H1 (cell line): ENCODE data around the gene SNX33. TPM values are rescaled to one million over a fixed set of nuclear protein-coding genes. Genes with fewer than 3 reads are reported as not detected.
"Not testable (repeated sequence)": the region's sequence is repeated elsewhere in the genome, so short reads cannot be mapped to it uniquely, and the experiment has no call there.

Experiments used
- CTCF ChIA-PET: fragments of 300-600 bp; sonication (Branson Sonifier 250); formaldehyde crosslinking; loops from one replicate; lab custom pipeline; 2021; ENCODE audit not compliant: partially characterized antibody; lab: Charles Lee
- POLR2A ChIA-PET: fragments of 300-600 bp; sonication (Branson Sonifier 250); formaldehyde crosslinking; loops from one replicate; lab custom pipeline; 2021; ENCODE audit warnings: inconsistent platforms; ENCODE audit not compliant: partially characterized antibody; lab: Charles Lee
- DNase-seq, 2 experiments: peaks; one replicate each; pipeline versions ENCODE4 v3.0.0 to v3.0.0-alpha.2; 2010 to 2022; ENCODE audit warnings: low spot score in 2 of 2, low read depth in 1 of 2, mixed read lengths in 1 of 2
- FAIRE-seq: peaks from 2 replicates; lab custom pipeline; 2011; peaks lifted over from hg19 to GRCh38; lab: Jason Lieb, UNC
- H2AFZ ChIP-seq: 2 replicates; pipeline ENCODE4 v1.8.1; 2012; ENCODE audit warnings: low read length, inconsistent platforms
- H2AK5ac ChIP-seq: 2 replicates; pipeline ENCODE4 v1.6.1; 2013; ENCODE audit warnings: low read depth, low read length
- H2BK120ac ChIP-seq: replicated peaks from 2 replicates; pipeline ENCODE3; 2013; ENCODE audit warnings: low read depth, low read length, inconsistent platforms
- H2BK12ac ChIP-seq: 2 replicates; pipeline ENCODE4 v1.6.1; 2013; ENCODE audit warnings: low read depth, low read length
- H2BK15ac ChIP-seq: 2 replicates; pipeline ENCODE4 v1.6.1; 2013; ENCODE audit warnings: low read length
- H2BK20ac ChIP-seq: 2 replicates; pipeline ENCODE4 v1.6.1; 2013; ENCODE audit warnings: low read length
- H2BK5ac ChIP-seq: 2 replicates; pipeline ENCODE4 v1.6.1; 2013; ENCODE audit warnings: low read depth, low read length
- H3K14ac ChIP-seq: 2 replicates; pipeline ENCODE4 v1.6.1; 2013; ENCODE audit warnings: inconsistent platforms; ENCODE audit not compliant: insufficient read length
- H3K18ac ChIP-seq: 2 replicates; pipeline ENCODE4 v1.6.1; 2013; ENCODE audit warnings: low read length; ENCODE audit errors: extremely low read depth
- H3K23ac ChIP-seq: 2 replicates; pipeline ENCODE4 v1.6.1; 2013; ENCODE audit warnings: inconsistent platforms; ENCODE audit not compliant: insufficient read length
- H3K23me2 ChIP-seq: 2 replicates; pipeline ENCODE4 v1.6.1; 2013; ENCODE audit warnings: low read depth, low read length
- H3K27ac ChIP-seq: 2 replicates; pipeline ENCODE4 v1.6.1; 2011; ENCODE audit warnings: low read depth, low read length, inconsistent platforms
- H3K27me3 ChIP-seq, 4 experiments: replicated peaks in 1 of 4; 1 replicate in 1 of 4; 2 replicates in 3 of 4; pipeline versions ENCODE4 v1.6.1 to v1.8.1; 2011 to 2013; ENCODE audit warnings: low read length in 3 of 4, mild to moderate bottlenecking in 3 of 4, inconsistent platforms in 2 of 4, mixed read lengths in 2 of 4, moderate library complexity in 1 of 4; ENCODE audit not compliant: control insufficient read depth in 3 of 4, insufficient read depth in 3 of 4; ENCODE audit errors: extremely low read depth in 1 of 4
- H3K36me3 ChIP-seq, 4 experiments: 2 replicates each; pipeline versions ENCODE4 v1.6.1 to v1.8.1; 2011 to 2013; ENCODE audit warnings: mild to moderate bottlenecking in 4 of 4, low read length in 3 of 4, moderate library complexity in 2 of 4, control low read depth in 1 of 4, inconsistent platforms in 1 of 4; ENCODE audit not compliant: insufficient read depth in 4 of 4, control insufficient read depth in 2 of 4
- H3K4ac ChIP-seq: replicated peaks from 2 replicates; pipeline ENCODE3; 2013; ENCODE audit warnings: low read length, low read depth, mixed read lengths, inconsistent platforms; ENCODE audit not compliant: insufficient read length
- H3K4me1 ChIP-seq, 4 experiments: replicated peaks in 1 of 4; 1 replicate in 1 of 4; 2 replicates in 3 of 4; pipeline versions ENCODE4 v1.6.1 to v1.8.1; 2011 to 2013; ENCODE audit warnings: low read length in 3 of 4, inconsistent platforms in 2 of 4, mixed read lengths in 1 of 4; ENCODE audit not compliant: insufficient read depth in 4 of 4, control insufficient read depth in 3 of 4
- H3K4me2 ChIP-seq, 2 experiments: 2 replicates each; pipeline versions ENCODE4 v1.6.1 to v1.8.1; 2011 to 2013; ENCODE audit warnings: low read depth in 2 of 2, low read length in 2 of 2, control low read depth in 1 of 2, inconsistent platforms in 1 of 2, mild to moderate bottlenecking in 1 of 2; ENCODE audit not compliant: insufficient read depth in 1 of 2
- H3K4me3 ChIP-seq, 4 experiments: fragments of 200-600, 300-600 bp in 1 of 4; sonication (generic), shearing (Covaris generic), sonication (Bioruptor Twin) in 1 of 4; 2 replicates each; pipeline versions ENCODE4 v1.5.1 to v1.8.1; 2011 to 2016; ENCODE audit warnings: low read length in 4 of 4, low read depth in 3 of 4, control low read depth in 2 of 4, inconsistent platforms in 2 of 4, mild to moderate bottlenecking in 2 of 4, mixed read lengths in 1 of 4, moderate library complexity in 1 of 4; ENCODE audit not compliant: insufficient read depth in 2 of 4; ENCODE audit errors: extremely low read depth in 1 of 4
- H3K56ac ChIP-seq: replicated peaks from 2 replicates; pipeline ENCODE3; 2013; ENCODE audit warnings: low read depth, mild to moderate bottlenecking, mixed read lengths, low read length, inconsistent platforms; ENCODE audit not compliant: insufficient read length
- H3K79me1 ChIP-seq: 2 replicates; pipeline ENCODE4 v1.6.1; 2013; ENCODE audit warnings: low read depth, low read length, control low read depth
- H3K79me2 ChIP-seq, 2 experiments: 2 replicates each; pipeline versions ENCODE4 v1.6.1 to v1.8.1; 2012 to 2013; ENCODE audit warnings: low read length in 2 of 2, mild to moderate bottlenecking in 2 of 2, inconsistent platforms in 1 of 2; ENCODE audit not compliant: insufficient read depth in 2 of 2, control insufficient read depth in 1 of 2
- H3K9ac ChIP-seq, 4 experiments: replicated peaks in 1 of 4; 1 replicate in 1 of 4; 2 replicates in 3 of 4; pipeline versions ENCODE4 v1.6.1 to v1.8.1; 2011 to 2013; ENCODE audit warnings: low read depth in 3 of 4, low read length in 3 of 4, control low read depth in 2 of 4, mild to moderate bottlenecking in 2 of 4, moderate library complexity in 2 of 4, inconsistent platforms in 1 of 4; ENCODE audit errors: extremely low read depth in 1 of 4
- H3K9me3 ChIP-seq, 2 experiments: 2 replicates each; pipeline versions ENCODE4 v1.6.1 to v1.8.1; 2012 to 2013; ENCODE audit warnings: mild to moderate bottlenecking in 2 of 2, moderate library complexity in 2 of 2, control low read depth in 1 of 2, inconsistent platforms in 1 of 2, low read depth in 1 of 2, low read length in 1 of 2, mixed read lengths in 1 of 2; ENCODE audit not compliant: insufficient read depth in 2 of 2
- H4K20me1 ChIP-seq, 2 experiments: replicated peaks in 1 of 2; 2 replicates each; pipeline versions ENCODE3 to v1.8.1; 2011 to 2013; ENCODE audit warnings: inconsistent platforms in 2 of 2, low read length in 2 of 2, mild to moderate bottlenecking in 1 of 2; ENCODE audit not compliant: insufficient read depth in 2 of 2, control insufficient read depth in 1 of 2
- H4K5ac ChIP-seq: 2 replicates; pipeline ENCODE4 v1.6.1; 2013; ENCODE audit warnings: low read length, low read depth, mixed read lengths, inconsistent platforms; ENCODE audit not compliant: insufficient read length
- H4K8ac ChIP-seq: 2 replicates; pipeline ENCODE4 v1.8.0; 2013; ENCODE audit warnings: mild to moderate bottlenecking, moderate library complexity, low read length, inconsistent platforms; ENCODE audit not compliant: insufficient read depth; ENCODE audit errors: extremely low read depth
- H4K91ac ChIP-seq: replicated peaks from 2 replicates; pipeline ENCODE3; 2013; ENCODE audit warnings: low read length, mixed read lengths, inconsistent platforms; ENCODE audit not compliant: insufficient read length
- WGBS, 2 experiments: shearing (Covaris generic) in 1 of 2; methylation state at CpG; one replicate each; pipeline versions ENCODE4 v1.1.6 to v1.1.7; 2013 to 2015; ENCODE audit warnings: low lambda C conversion rate in 2 of 2, mixed read lengths in 2 of 2, inconsistent platforms in 1 of 2, low coverage in 1 of 2, missing lambda C conversion rate in 1 of 2; ENCODE audit not compliant: insufficient replicate concordance in 2 of 2, insufficient coverage in 1 of 2, insufficient read length in 1 of 2; ENCODE audit errors: extremely low coverage in 1 of 2, missing lambda C conversion rate in 1 of 2; 5-methylcytosine and 5-hydroxymethylcytosine counted together
- polyA plus RNA-seq, 7 experiments: library from polyadenylated mRNA; depleted of rRNA in 3 of 7; stranded (reverse) in 5 of 7; unstranded in 2 of 7; fragments of >200 nt in 5 of 7; fragments of 200-250 nt in 2 of 7; gene quantifications; 1 replicate in 5 of 7; 2 replicates in 1 of 7; 4 replicates in 1 of 7; pipeline versions ENCODE4 v1.2.1 to v1.2.3, GENCODE V29; 2011 to 2013; ENCODE audit warnings: missing spikeins in 2 of 7, mixed read lengths in 2 of 7
- total RNA-seq: library from RNA; stranded (reverse); fragmentation: NEBNext Ultra II Directional; extraction: Animal tissue kit (Norgen Biotek cat#: 25700); gene quantifications from 2 replicates; pipeline ENCODE4 v1.2.1, GENCODE V29; 2021

Gene SNX33
- total and polyA plus RNA-seq, 2 of the 8 experiments (the other 6 are each of a cell fraction or from before 2014, with no cell fraction given) = 14.3 to 22.9 TPM

DNA sequence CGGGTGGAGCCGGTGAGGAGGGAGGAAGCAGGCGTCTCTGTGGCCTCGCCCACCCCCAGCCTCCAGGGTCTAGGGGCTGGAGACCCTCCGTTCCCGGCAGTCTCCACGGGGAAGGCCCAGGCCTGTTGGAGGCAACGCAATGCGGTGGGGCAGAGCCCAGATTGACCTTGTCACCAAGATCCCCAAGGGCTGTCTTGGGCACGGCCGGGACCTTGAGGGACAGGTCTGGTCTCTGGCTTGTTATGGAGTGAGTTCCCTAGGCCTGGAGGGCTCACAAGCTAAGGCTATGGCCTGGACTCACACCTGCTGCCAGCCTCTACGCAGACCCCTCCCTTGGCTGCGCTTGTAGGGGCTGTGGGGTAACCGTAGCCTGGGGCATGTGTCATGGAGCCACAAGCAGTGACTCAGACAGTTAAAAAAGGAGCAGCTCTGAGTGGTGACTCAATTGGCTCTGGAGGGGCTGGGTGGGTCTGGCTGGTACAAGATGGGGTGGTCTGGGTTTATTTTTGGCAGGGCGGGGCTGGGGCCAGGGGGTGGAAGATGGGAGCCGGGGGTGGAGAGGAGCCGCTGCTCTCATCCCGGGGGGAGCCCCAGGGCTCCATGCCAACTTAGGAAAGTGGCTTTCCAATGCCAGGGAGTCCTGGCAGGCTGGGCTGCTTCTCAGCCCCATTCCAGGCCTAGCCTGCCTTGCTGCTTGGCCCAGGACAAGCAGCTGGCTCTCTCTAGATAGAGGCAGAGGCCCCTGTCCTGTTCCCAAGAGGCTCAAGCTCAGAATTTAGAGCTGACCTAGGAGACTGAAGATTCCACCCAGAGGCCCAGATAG is 55.9 kb downstream of the SNX33 start:
- H3K9me3 ChIP-seq, H2BK15ac ChIP-seq, H3K27me3 ChIP-seq, H3K79me1 ChIP-seq, DNase-seq, H2BK120ac ChIP-seq, H4K8ac ChIP-seq, H2BK5ac ChIP-seq, H3K4ac ChIP-seq, H2AK5ac ChIP-seq, H3K23ac ChIP-seq, H3K79me2 ChIP-seq, H3K27ac ChIP-seq, H2BK20ac ChIP-seq, H4K91ac ChIP-seq, H3K4me2 ChIP-seq, FAIRE-seq, H4K20me1 ChIP-seq, POLR2A ChIA-PET, H2AFZ ChIP-seq, H3K14ac ChIP-seq, H3K4me3 ChIP-seq, H3K9ac ChIP-seq, H2BK12ac ChIP-seq, H3K4me1 ChIP-seq, H3K56ac ChIP-seq, H3K23me2 ChIP-seq, H4K5ac ChIP-seq, H3K36me3 ChIP-seq, H3K18ac ChIP-seq: not testable (repeated sequence)
- WGBS, 2 experiments = 95% methylated on average over 7 of the region's 18 CpGs; no CpG with 5 or more reads in 1 of the 2 experiments
- CTCF ChIA-PET = interaction anchor here (1.1 kb wide), 1 partner anchor 25 kb away, joined by 3 read pairs; no protein-coding TSS in a partner anchor
